Measurements from ENCODE around the gene RXRG.

The RXRG gene

GRCh38 chr1:165369255-165369848, 75.6 kb downstream of the RXRG start:
- peak; percentile 31 for DNase-seq (ENCODE audit: low read depth)

- DNase-seq (ENCODE audit: low read depth) = peak; percentile 64
Observed at GRCh38 chr1:165367375-165367993, 77.4 kb downstream of the RXRG start.

- no peak for DNase-seq (ENCODE audit: low read depth)
Observed at GRCh38 chr1:165365341-165365740, 79.6 kb downstream of the RXRG start.

GRCh38 chr1:165364568-165365133, 80.3 kb downstream of the RXRG start:
- no peak for DNase-seq (ENCODE audit: low read depth)

- DNase-seq (ENCODE audit: low read depth) = no peak
Observed at GRCh38 chr1:165356876-165357275, 88.0 kb downstream of the RXRG start.

GRCh38 chr1:165355977-165356811, 88.7 kb downstream of the RXRG start, which contains the start of gene LMX1A:
Gene LMX1A, minus strand, starts transcription at chr1:165356715. Its CDS starts 1,156 bp downstream, at chr1:165355559.
- no peak for DNase-seq (ENCODE audit: low read depth)

- no peak for DNase-seq (ENCODE audit: low read depth)
Observed at GRCh38 chr1:165355139-165355976, 89.6 kb downstream of the RXRG start.

- DNase-seq (ENCODE audit: low read depth) = no peak
Observed at GRCh38 chr1:165354739-165355138, 90.2 kb downstream of the RXRG start.

- DNase-seq (ENCODE audit: low read depth) = no peak
Observed at GRCh38 chr1:165353731-165354671, 90.9 kb downstream of the RXRG start.

- no peak for DNase-seq (ENCODE audit: low read depth)
Observed at GRCh38 chr1:165352442-165353293, 92.3 kb downstream of the RXRG start.

- no peak for DNase-seq (ENCODE audit: low read depth)
Observed at GRCh38 chr1:165351863-165352441, 93.0 kb downstream of the RXRG start.

Data from iris pigment epithelial cell (primary cell).